ENCODE measurements around the gene BBS10. TPM values are rescaled to one million over a fixed set of nuclear protein-coding genes. Genes with fewer than 3 reads are reported as not detected.

Gene BBS10
- total RNA-seq, 1 donor from 2014 or later: 6.5 TPM

Other genes starting within 250 kb of the BBS10 start
- gene OSBPL8, start 211.4 kb upstream of the BBS10 start, total RNA-seq (ENCODE audit: unreplicated experiment): 82.3 TPM

Data from endothelial cell (in vitro differentiated cells).